CD4-positive, alpha-beta memory T cell (primary cell): ENCODE measurements around the gene CLDN9. TPM values are rescaled to one million over a fixed set of nuclear protein-coding genes. Genes with fewer than 3 reads are reported as not detected.

Experiments
- CTCF ChIA-PET: fragments of 350-600 bp; sonication (Branson Sonifier 250); formaldehyde crosslinking; loops from one replicate; lab custom pipeline; 2021; ENCODE audit warnings: inconsistent platforms; ENCODE audit not compliant: partially characterized antibody; lab: Charles Lee
- POLR2A ChIA-PET: fragments of 350-600 bp; sonication (Branson Sonifier 250); formaldehyde crosslinking; loops from one replicate; lab custom pipeline; 2021; ENCODE audit not compliant: partially characterized antibody; lab: Charles Lee
- DNase-seq, 5 donors: peaks; one replicate each; pipeline versions ENCODE4 v3.0.0 to v3.0.0-alpha.2; 2020 to 2022; ENCODE audit warnings: mixed read lengths in 1 of 5
- H3K27ac ChIP-seq: one replicate; pipeline ENCODE4 v1.7.0; 2013; ENCODE audit warnings: low read depth, low read length
- H3K27me3 ChIP-seq: 2 replicates; pipeline ENCODE4 v1.7.0; 2013; ENCODE audit warnings: mild to moderate bottlenecking, low read length, moderate library complexity; ENCODE audit not compliant: insufficient read depth
- H3K36me3 ChIP-seq: 2 replicates; pipeline ENCODE4 v1.7.0; 2013; ENCODE audit warnings: mild to moderate bottlenecking, low read length, moderate library complexity; ENCODE audit not compliant: insufficient read depth
- H3K4me1 ChIP-seq: 2 replicates; pipeline ENCODE4 v1.7.0; 2013; ENCODE audit warnings: mild to moderate bottlenecking, low read length, moderate library complexity; ENCODE audit not compliant: insufficient read depth
- H3K4me3 ChIP-seq, 2 donors: one replicate each; pipeline ENCODE4 v1.7.0; 2013; ENCODE audit warnings: low read length in 2 of 2, mild to moderate bottlenecking in 1 of 2
- H3K9me3 ChIP-seq, 2 donors: one replicate each; pipeline ENCODE4 v1.7.0; 2013; ENCODE audit warnings: low read length in 2 of 2, control low read depth in 1 of 2; ENCODE audit not compliant: control insufficient read depth in 1 of 2
- H3K27ac Mint-ChIP-seq, 7 donors: one replicate each; pipeline ENCODE4 v1.8.0; 2020 to 2021; ENCODE audit warnings: mixed read lengths in 7 of 7, mild to moderate bottlenecking in 6 of 7, inconsistent platforms in 3 of 7, moderate library complexity in 3 of 7
- H3K27me3 Mint-ChIP-seq, 2 donors: one replicate each; pipeline ENCODE4 v1.8.0; 2020 to 2021; ENCODE audit warnings: mixed read lengths in 2 of 2
- H3K36me3 Mint-ChIP-seq, 2 donors: one replicate each; pipeline ENCODE4 v1.8.0; 2020 to 2021; ENCODE audit warnings: mixed read lengths in 2 of 2, inconsistent platforms in 1 of 2, mild to moderate bottlenecking in 1 of 2
- H3K4me1 Mint-ChIP-seq, 4 donors: one replicate each; pipeline ENCODE4 v1.8.0; 2020 to 2021; ENCODE audit warnings: mixed read lengths in 4 of 4, mild to moderate bottlenecking in 1 of 4
- H3K4me3 Mint-ChIP-seq, 8 donors: one replicate each; pipeline ENCODE4 v1.8.0; 2020 to 2021; ENCODE audit warnings: mixed read lengths in 8 of 8, mild to moderate bottlenecking in 7 of 8, moderate library complexity in 6 of 8, inconsistent platforms in 3 of 8
- H3K9me3 Mint-ChIP-seq, 8 donors: one replicate each; pipeline ENCODE4 v1.8.0; 2020 to 2021; ENCODE audit warnings: mixed read lengths in 8 of 8, mild to moderate bottlenecking in 5 of 8, inconsistent platforms in 3 of 8, moderate library complexity in 1 of 8
- intact Hi-C: fragments of 100-400 bp; cut with micrococcal nuclease; formaldehyde crosslinking; loops from one replicate; pipeline ENCODE4 v1.15.1; 2023
- polyA plus RNA-seq, 2 donors: library from polyadenylated mRNA; unstranded; fragments of 300-500 nt; fragmentation: Illumina TruSeq; gene quantifications; one replicate each; pipeline ENCODE4 v1.2.3, GENCODE V29; 2021
- total RNA-seq, 2 experiments: library from RNA; stranded (reverse); gene quantifications; one replicate each; pipeline ENCODE4 v1.2.3, GENCODE V29; 2021

Gene CLDN9
- total and polyA plus RNA-seq, 4 experiments from 2014 or later = not detected

DNA sequence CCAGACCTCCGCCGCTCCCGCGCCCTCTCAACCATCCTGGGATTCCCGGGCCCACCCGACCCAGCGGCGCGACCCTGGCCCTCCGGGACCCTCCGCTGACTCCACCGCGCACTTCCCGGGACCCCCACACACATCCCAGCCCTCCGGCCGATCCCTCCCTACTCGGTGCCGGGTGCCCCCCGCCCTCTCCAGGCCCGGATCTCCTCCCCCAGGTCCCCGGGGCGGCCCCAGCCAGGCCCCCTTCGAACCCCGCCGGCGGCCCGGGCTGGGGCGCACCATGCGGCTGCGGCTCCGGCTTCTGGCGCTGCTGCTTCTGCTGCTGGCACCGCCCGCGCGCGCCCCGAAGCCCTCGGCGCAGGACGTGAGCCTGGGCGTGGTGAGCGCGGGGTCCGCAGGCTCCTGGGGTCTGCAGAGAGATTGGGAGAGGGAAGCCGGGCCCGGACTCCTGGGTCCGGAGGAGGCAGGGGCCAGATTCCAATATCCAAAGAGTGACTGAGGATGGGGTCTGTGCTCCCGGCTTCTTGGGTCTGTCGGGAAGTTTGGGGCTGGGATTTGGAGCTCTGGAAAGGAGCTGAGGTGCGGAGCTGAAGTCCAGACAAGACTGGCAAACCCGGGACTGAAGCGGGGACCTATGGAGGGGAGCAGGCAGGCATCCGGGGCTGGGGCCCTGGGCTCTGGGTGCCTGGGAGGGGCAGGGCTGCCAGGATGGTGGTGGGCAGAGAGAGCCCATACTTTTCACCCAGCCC, 34.1 kb downstream of the CLDN9 start:
- Mint-ChIP-seq H3K4me3 (peak overlapping the region in 7 of 8 donors; percentile 21 to 65 (median 61)), H3K36me3 (no peaks in the 10 kb centered on the region), H3K9me3 (no peaks in the 10 kb centered on the region), H3K4me1 (peaks cover 16 to 37% (median 20%) of the 10 kb centered on the region in 4 donors), H3K27ac (peak overlapping the region in 1 of 7 donors; percentile 4), H3K27me3 (peaks cover 12 to 17% of the 10 kb centered on the region in 2 donors)
- ChIA-PET CTCF (interaction anchor here (1.7 to 2.0 kb wide), 3 partner anchors 17 to 43 kb away, joined by 4 to 7 read pairs (median 6); no protein-coding TSS in a partner anchor), POLR2A (interaction anchor here (0.6 to 3.5 kb wide), 9 partner anchors 9 to 82 kb away, joined by 3 to 27 read pairs (median 6); partner anchors contain the start of gene IL32)
- no peak overlapping the region for H3K27ac ChIP-seq
- H3K27me3 ChIP-seq = peaks cover 33% of the 10 kb centered on the region
- intact Hi-C loops = no loop called here
- peaks cover 22% of the 10 kb centered on the region for H3K4me1 ChIP-seq
- H3K36me3 ChIP-seq = no peaks in the 10 kb centered on the region
- H3K9me3 ChIP-seq = no peaks in the 10 kb centered on the region
- H3K4me3 ChIP-seq = no peak overlapping the region
- no peak for DNase-seq

DNA sequence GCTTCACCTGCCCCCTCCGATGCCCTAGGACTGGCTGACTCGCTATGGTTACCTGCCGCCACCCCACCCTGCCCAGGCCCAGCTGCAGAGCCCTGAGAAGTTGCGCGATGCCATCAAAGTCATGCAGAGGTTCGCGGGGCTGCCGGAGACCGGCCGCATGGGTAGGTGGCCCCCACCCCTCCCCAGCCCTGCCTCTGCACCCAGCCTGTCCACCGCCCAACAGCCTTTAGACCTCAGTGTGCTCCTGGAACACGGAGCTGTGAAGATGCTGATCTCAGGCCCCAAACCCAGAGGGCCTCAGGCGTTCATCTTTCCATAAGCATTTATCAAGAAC, 34.6 kb downstream of the CLDN9 start:
- ChIA-PET POLR2A (interaction anchor here (0.6 to 3.5 kb wide), 9 partner anchors 9 to 82 kb away, joined by 3 to 27 read pairs (median 6); partner anchors contain the start of gene IL32), CTCF (interaction anchor here (1.7 to 2.3 kb wide), 5 partner anchors 12 to 82 kb away, joined by 4 to 10 read pairs (median 6); no protein-coding TSS in a partner anchor)
- peaks cover 33% of the 10 kb centered on the region for H3K27me3 ChIP-seq
- no peak for DNase-seq
- Mint-ChIP-seq H3K27ac (no peak overlapping the region), H3K4me1 (peaks cover 16 to 42% (median 24%) of the 10 kb centered on the region in 4 donors), H3K4me3 (peak overlapping the region in 6 of 8 donors; percentile 25 to 65 (median 40)), H3K36me3 (peaks cover 0 to 3% of the 10 kb centered on the region in 2 donors), H3K9me3 (no peaks in the 10 kb centered on the region), H3K27me3 (peaks cover 12 to 17% of the 10 kb centered on the region in 2 donors)
- intact Hi-C loops = no loop called here
- no peak overlapping the region for H3K27ac ChIP-seq
- peaks cover 22% of the 10 kb centered on the region for H3K4me1 ChIP-seq
- H3K4me3 ChIP-seq = no peak overlapping the region
- no peaks in the 10 kb centered on the region for H3K36me3 ChIP-seq
- no peaks in the 10 kb centered on the region for H3K9me3 ChIP-seq

DNA sequence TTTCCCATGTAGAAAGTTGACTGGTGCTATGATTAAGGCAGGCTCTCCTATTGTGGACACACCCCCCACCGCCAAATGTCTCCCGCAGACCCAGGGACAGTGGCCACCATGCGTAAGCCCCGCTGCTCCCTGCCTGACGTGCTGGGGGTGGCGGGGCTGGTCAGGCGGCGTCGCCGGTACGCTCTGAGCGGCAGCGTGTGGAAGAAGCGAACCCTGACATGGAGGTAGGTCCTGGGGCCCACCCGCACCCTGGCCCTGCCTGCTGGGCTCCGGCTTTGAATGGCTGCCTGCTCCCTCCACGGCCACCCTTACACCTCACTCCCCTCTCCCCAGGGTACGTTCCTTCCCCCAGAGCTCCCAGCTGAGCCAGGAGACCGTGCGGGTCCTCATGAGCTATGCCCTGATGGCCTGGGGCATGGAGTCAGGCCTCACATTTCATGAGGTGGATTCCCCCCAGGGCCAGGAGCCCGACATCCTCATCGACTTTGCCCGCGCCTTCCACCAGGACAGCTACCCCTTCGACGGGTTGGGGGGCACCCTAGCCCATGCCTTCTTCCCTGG, 37.3 kb downstream of the CLDN9 start:
- H3K27me3 ChIP-seq = peaks cover 13% of the 10 kb centered on the region
- H3K36me3 ChIP-seq = no peaks in the 10 kb centered on the region
- Mint-ChIP-seq H3K4me3 (no peak overlapping the region), H3K4me1 (peaks cover 24 to 53% (median 31%) of the 10 kb centered on the region in 4 donors), H3K9me3 (no peaks in the 10 kb centered on the region), H3K27ac (no peak overlapping the region), H3K27me3 (peaks cover 5 to 8% of the 10 kb centered on the region in 2 donors), H3K36me3 (peaks cover 0 to 13% of the 10 kb centered on the region in 2 donors)
- no peak overlapping the region for H3K4me3 ChIP-seq
- no peak for DNase-seq
- POLR2A ChIA-PET = interaction anchor here (0.7 to 3.5 kb wide), 7 partner anchors 9 to 85 kb away, joined by 3 to 27 read pairs (median 3); partner anchors contain the start of gene ZNF213
- intact Hi-C loops = no loop called here
- H3K4me1 ChIP-seq = peaks cover 23% of the 10 kb centered on the region
- no peaks in the 10 kb centered on the region for H3K9me3 ChIP-seq
- CTCF ChIA-PET = interaction anchor here (1.2 to 2.3 kb wide), 4 partner anchors 18 to 79 kb away, joined by 3 to 11 read pairs (median 9); no protein-coding TSS in a partner anchor
- no peak overlapping the region for H3K27ac ChIP-seq

DNA sequence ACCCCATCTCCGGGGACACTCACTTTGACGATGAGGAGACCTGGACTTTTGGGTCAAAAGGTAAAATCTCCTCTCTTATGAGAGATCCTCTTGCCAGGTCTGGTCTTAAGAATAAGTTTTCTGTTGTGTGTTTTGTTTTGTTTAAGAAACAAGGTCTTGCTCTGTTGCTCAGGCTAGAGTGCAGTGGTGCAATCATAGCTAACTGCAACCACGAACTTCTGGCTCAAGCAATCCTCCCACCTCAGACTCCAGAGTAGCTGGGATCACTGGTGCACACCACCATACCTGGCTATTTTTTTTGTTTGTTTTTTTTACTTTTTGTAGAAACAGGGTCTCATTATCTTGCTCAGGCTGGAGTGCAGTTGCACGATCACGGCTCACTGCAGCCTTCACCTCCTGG, 37.8 kb downstream of the CLDN9 start:
- Mint-ChIP-seq H3K4me3 (no peak overlapping the region), H3K36me3 (peaks cover 4 to 16% of the 10 kb centered on the region in 2 donors), H3K9me3 (no peaks in the 10 kb centered on the region), H3K27ac (peak overlapping the region in 2 of 7 donors; percentile 1 to 8), H3K27me3 (peaks cover under 1 to 3% of the 10 kb centered on the region in 2 donors), H3K4me1 (peaks cover 26 to 53% (median 32%) of the 10 kb centered on the region in 4 donors)
- CTCF ChIA-PET = interaction anchor here (0.5 to 2.1 kb wide), 3 partner anchors 22 to 78 kb away, joined by 3 to 11 read pairs (median 7); no protein-coding TSS in a partner anchor
- Histone ChIP-seq H3K27me3 (peaks cover 13% of the 10 kb centered on the region), H3K36me3 (no peaks in the 10 kb centered on the region), H3K4me1 (peaks cover 23% of the 10 kb centered on the region), H3K27ac (no peak overlapping the region), H3K9me3 (no peaks in the 10 kb centered on the region), H3K4me3 (no peak overlapping the region)
- intact Hi-C loops = no loop called here
- POLR2A ChIA-PET = interaction anchor here (1.0 to 2.0 kb wide), 7 partner anchors 17 to 121 kb away, joined by 3 to 7 read pairs (median 3); partner anchors contain the start of gene ZNF213
- no peak for DNase-seq

DNA sequence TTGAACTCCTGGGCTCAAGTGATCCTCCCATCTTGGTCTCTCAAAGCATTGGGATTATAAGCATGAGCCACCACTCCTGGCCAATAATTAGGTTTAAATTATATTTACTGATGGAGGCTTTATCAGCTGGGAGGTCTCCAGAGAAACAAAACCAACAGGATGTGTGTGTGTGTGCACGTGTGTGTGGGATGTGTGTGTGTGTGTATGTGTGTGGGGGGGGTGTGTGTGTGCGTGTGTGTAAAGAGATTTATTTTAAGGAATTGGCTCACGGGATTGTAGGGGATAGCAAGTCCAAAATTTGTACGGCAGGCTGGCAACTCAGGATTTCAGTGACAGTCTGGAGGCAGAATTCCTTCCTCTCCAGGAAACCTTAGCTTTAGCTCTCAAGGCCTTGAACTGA, 38.3 kb downstream of the CLDN9 start:
- Histone ChIP-seq H3K27me3 (peaks cover 11% of the 10 kb centered on the region), H3K9me3 (no peaks in the 10 kb centered on the region), H3K4me3 (no peak overlapping the region), H3K27ac (no peak overlapping the region), H3K4me1 (peaks cover 24% of the 10 kb centered on the region), H3K36me3 (no peaks in the 10 kb centered on the region)
- H3K4me3 Mint-ChIP-seq = no peak overlapping the region
- DNase-seq = no peak
- H3K4me1 Mint-ChIP-seq = peaks cover 29 to 56% (median 36%) of the 10 kb centered on the region in 4 donors
- intact Hi-C loops = no loop called here
- peaks cover 0 to 3% of the 10 kb centered on the region in 2 donors for H3K27me3 Mint-ChIP-seq
- H3K9me3 Mint-ChIP-seq = no peaks in the 10 kb centered on the region
- CTCF ChIA-PET = interaction anchor here (0.5 to 2.1 kb wide), 5 partner anchors 19 to 80 kb away, joined by 3 to 11 read pairs (median 7); no protein-coding TSS in a partner anchor
- H3K27ac Mint-ChIP-seq = peak overlapping the region in 2 of 7 donors; percentile 14 to 66
- peaks cover 4 to 16% of the 10 kb centered on the region in 2 donors for H3K36me3 Mint-ChIP-seq
- POLR2A ChIA-PET = interaction anchor here (0.8 to 2.0 kb wide), 11 partner anchors 8 to 121 kb away, joined by 3 to 7 read pairs (median 4); partner anchors contain the start of genes IL32 and ZNF213

DNA sequence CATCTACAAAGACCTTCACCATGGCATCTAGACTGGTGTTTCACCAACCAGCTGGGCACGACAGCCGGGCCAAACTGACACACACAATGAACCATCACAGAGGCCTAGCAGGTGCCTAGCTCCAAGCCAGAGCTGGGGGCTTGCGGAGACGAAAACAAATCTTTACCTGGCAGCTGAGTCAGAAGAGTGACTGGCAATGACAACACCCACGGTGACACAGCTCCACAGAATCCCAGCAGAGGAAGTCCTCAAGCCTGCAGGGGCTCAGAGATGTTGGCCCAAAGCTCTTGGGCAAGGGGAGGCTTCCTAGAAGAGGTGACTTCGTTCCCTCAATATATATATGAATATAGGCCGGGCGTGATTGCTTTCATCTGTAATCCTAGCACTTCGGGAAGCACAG, 38.8 kb downstream of the CLDN9 start:
- ChIA-PET CTCF (interaction anchor here (1.1 to 2.1 kb wide), 4 partner anchors 20 to 79 kb away, joined by 3 to 11 read pairs (median 7); no protein-coding TSS in a partner anchor), POLR2A (interaction anchor here (0.6 to 2.0 kb wide), 11 partner anchors 9 to 120 kb away, joined by 3 to 7 read pairs (median 4); partner anchors contain the start of genes IL32 and ZNF213)
- peaks cover 0 to 3% of the 10 kb centered on the region in 2 donors for H3K27me3 Mint-ChIP-seq
- Histone ChIP-seq H3K27ac (no peak overlapping the region), H3K9me3 (no peaks in the 10 kb centered on the region), H3K36me3 (no peaks in the 10 kb centered on the region), H3K4me3 (no peak overlapping the region), H3K4me1 (peaks cover 26% of the 10 kb centered on the region), H3K27me3 (peaks cover 8% of the 10 kb centered on the region)
- peaks cover 29 to 56% (median 37%) of the 10 kb centered on the region in 4 donors for H3K4me1 Mint-ChIP-seq
- H3K4me3 Mint-ChIP-seq = no peak overlapping the region
- no peaks in the 10 kb centered on the region for H3K9me3 Mint-ChIP-seq
- intact Hi-C loops = no loop called here
- H3K27ac Mint-ChIP-seq = peak overlapping the region in 2 of 7 donors; percentile 14 to 35
- DNase-seq = no peak
- peaks cover 4 to 16% of the 10 kb centered on the region in 2 donors for H3K36me3 Mint-ChIP-seq
